Left lobe of liver (tissue), 2 donors: ENCODE results near the gene CCP110. TPM values are rescaled to one million over a fixed set of nuclear protein-coding genes. Genes with fewer than 3 reads are reported as not detected.

Source experiments
- ATAC-seq: fragments of 200-7000 bp; cut with Tn5 transposase; one replicate; pipeline ENCODE4 v1.9.1; 2020; ENCODE audit warnings: mild to moderate bottlenecking, moderate library complexity
- DNase-seq: peaks from one replicate; pipeline ENCODE4 v3.0.0-alpha.2; 2020; ENCODE audit warnings: low spot score
- total RNA-seq: library from RNA; stranded (reverse); gene quantifications from one replicate; pipeline ENCODE4 v1.2.1, GENCODE V29; 2021
- donor health status: DM: no; HTN: no; CAD: no; lungs with moderate emphysema.
- donor health status: DM: no; HTN: yes; CAD: no.

Gene CCP110
- total RNA-seq, 1 donor from 2014 or later = 2.7 TPM

GRCh38 chr16:19598805-19599510, 75.2 kb downstream of the CCP110 start:
- ATAC-seq = no peak
- no peak for DNase-seq

- DNase-seq (no peak), ATAC-seq (no peak)
Measured at GRCh38 chr16:19599968-19600716, 76.4 kb downstream of the CCP110 start.

DNA sequence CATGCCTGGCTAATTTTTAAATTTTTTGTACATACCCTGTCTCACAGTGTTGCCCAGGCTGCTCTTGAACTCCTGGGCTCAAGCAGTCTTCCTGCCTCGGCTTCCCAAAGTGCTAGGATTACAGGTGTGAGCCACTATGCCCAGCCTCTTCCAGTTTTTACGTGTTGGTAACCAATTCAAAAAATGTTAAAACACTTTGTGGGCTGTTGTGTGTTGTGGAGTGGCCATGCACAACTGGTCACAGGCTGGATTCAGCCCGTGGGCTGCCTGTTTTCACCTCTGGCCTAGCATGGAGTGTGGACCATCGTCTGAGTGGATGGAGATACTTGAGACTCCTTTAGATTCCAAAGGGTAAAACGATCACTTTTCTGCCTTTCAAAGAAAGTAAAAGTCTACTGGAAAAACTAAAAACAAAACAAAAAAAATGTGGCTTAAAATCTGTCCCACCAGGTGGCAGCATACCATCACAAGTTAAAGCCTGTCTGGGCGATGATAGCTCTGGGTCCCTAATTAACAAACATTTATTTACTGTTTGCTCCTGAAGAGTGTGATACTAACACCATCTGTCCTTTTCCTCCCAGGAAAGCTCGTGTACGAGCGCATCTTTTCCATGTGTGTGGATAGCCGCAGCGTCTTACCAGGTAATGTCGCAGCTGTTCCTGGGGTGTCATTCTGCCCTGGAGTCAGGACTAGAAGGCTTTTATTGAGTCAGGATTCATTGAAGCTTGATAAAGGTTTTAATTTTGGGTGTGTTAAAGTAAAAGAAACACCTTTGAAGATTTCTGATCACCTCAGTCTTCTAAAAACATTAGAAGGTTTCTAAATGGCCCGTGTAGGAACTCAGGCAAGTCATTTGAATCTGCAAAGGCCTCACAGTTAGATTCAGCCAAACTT, 77.6 kb downstream of the CCP110 start:
- ATAC-seq (peak; percentile 46), DNase-seq (no peak)

Other genes starting within 250 kb of the CCP110 start
- gene CLEC19A, start 238.2 kb upstream of the CCP110 start, total RNA-seq = not detected
- 0.15 TPM for gene TMC5, start 106.1 kb upstream of the CCP110 start, total RNA-seq
- gene GDE1, start 1.8 kb upstream of the CCP110 start, total RNA-seq = 22.0 TPM
- gene VPS35L, start 31.8 kb downstream of the CCP110 start, total RNA-seq = 16.5 TPM
- 4.9 TPM for gene KNOP1, start 194.3 kb downstream of the CCP110 start, total RNA-seq
- 2.5 TPM for gene IQCK, start 194.3 kb downstream of the CCP110 start, total RNA-seq